Activated CD4-positive, alpha-beta T cell treated with anti-CD3 and anti-CD28 coated beads, Interleukin-10, Interleukin-2, amounts not matched to agents 100 ng/mL and 50 ng/mL, durations not matched to agents 16 hours and 8 hours (primary cell): Measurements from ENCODE around the gene C1QB.

ENCODE experiments used
- DNase-seq: peaks from one replicate; pipeline ENCODE4 v3.0.0-alpha.2; 2020

The C1QB gene, protein sequence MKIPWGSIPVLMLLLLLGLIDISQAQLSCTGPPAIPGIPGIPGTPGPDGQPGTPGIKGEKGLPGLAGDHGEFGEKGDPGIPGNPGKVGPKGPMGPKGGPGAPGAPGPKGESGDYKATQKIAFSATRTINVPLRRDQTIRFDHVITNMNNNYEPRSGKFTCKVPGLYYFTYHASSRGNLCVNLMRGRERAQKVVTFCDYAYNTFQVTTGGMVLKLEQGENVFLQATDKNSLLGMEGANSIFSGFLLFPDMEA

DNA sequence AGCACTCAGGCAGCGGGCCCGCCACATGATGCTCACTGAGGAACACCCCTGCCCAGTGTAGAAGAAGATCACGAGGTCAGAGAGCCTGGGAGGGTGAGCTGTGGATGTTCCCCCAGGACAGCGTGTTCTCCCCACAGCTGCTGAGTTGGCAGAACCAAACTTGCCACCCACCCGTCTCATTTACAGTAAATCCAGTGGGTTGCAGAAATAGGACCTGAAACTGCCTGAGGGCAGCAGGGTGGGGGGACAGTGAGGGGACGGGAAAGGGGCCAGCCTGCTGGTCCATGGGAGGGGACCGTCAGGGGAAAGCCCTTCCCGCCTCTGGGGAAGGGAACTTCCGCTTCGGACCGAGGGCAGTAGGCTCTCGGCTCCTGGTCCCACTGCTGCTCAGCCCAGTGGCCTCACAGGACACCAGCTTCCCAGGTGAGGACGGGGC lies at the start of gene C1QB:
Gene C1QB (plus strand): TSS at position 356 of the 436 bp plus-strand sequence. CDS start 6,227 bp downstream, outside the sequence.
- DNase-seq: no peak

DNA sequence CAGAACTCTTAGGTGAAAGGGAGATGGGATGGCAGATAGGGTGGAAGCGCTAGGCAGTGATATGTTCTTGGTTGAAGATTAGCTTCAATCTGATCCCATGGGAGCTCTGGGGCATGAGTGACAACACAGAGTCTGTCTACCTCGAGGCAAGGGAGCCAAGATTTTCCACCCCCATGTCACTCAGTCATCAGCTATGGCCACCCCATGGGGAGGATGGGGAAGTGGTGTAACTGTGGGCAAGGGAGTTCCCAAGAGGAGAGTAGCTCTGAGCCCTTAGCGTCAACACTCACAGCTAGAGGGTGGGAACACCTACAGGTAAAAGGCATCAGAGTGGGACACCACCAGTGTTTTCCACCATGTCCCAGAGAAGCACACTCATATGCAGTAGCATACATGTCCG lies 46.9 kb upstream of the C1QB start:
- no peak for DNase-seq

DNA sequence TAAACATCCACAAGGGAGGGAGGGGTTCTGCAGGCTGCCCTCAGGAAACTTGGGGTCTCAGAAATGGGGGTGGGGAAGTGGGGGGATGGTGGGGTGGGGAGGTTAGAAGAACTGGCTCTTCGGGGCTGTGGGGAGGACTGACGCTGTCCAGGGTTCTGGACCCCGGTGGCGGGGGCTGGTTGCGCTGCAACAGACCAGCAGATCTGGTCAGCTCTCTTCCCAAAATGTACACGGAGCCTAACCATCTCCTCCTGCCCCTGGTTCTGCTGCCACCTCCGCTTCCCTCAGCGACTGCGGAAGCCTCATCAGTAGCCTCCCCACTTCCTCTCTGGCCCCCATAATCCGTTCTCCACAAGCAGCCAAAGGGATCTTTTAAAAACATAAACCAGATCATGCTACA lies 45.9 kb upstream of the C1QB start:
- no peak for DNase-seq

DNA sequence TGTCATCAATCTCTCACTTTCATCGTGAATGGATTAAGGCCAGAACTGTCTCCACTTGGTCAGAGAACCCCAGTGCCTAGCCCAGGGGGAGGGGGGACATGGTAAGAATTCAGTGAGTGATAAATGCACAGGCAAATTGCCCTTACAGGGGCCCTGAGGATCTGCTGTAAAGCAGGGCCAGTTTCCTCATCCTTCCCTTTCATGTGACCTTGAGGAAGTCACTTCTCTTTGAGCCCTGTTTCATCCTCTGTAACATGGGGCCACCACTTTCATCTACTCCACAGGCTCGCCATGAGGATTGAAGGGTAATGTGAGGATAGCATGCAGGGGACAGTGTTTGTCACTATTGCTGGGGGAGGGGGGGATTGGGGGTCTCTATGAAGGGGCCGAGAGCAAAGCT lies 44.7 kb upstream of the C1QB start:
- no peak for DNase-seq

DNA sequence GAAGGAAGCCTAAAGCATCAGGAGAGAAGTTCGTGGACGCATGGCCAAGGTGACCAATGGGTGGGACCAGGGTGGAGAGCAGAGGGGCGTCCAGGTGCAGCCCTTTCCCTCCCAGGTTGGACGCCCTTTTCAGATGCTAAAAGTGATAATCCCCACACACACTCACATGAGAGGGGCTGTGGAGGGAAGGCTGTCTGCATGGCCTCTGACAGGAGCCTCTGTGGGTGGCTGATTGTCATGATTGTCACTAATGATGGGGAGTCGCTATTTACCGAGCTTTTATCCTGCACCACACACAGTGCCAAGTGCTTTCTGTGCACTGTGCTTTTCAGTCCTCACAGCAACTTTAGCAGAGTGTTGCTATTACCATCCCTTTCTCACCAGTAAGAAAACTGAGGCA lies 43.7 kb upstream of the C1QB start:
- DNase-seq: no peak

DNA sequence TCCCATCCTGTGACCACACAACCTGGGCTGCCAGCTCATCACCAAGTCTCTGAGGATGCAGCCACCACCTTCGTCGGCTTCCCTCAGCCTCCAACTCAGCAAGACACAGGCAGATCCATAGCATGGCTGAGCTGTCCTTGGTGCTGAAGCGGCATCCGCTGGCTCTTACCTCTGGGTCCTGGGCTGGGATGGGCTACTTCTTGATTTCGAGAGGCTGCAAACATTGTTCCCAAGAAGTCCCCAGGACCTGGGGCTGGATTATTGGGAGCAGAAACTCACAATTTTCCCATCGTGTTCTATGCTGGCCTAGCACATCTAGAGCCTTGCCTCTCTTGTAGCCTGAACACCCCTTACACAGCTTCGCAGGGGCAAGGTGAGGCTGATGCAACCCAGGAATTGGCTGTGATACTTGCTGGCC lies 41.5 kb upstream of the C1QB start:
- DNase-seq: peak; percentile 15

DNA sequence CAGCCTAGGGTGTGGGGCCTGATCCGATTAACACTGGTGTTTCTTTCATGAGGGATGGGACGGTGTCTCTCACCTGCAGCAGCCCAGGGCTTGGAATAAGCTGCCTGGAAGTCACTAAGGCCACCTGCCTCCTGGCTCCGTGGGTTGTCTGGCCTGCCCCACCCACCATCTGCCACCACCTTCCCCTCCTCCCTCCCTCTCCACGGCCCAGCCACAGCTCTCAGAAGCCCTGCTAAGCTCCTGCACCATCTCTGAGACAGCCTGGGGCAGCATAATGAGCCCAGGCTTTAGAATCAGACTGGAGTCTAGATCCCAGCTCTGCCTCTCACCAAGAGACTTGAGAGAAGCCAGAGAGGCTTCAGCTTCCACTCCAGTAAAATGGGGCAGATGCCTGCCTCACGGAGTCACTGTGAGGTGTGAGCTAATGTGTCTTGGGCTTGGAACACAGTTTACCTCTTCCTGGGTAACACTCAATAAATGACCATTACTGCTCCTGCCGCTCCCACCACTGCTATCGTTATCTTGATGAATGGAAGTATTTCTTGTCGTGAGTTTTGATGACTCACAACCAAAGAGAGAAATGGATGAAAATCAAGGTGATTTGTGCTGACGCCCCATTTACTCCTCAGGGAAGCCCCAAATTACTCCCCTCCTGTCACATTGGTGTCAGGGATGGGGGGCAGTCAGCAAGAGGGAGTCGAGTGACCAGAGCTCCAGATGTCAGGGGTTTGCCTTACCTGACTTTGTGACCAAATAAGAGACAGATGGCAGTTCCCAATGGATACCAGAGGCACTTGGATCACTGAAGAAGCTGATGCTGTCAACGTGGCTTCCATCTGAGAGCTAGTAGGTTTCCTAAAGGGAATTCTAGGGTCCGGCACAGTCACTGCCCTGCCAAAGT lies 40.1 kb upstream of the C1QB start:
- no peak for DNase-seq

DNA sequence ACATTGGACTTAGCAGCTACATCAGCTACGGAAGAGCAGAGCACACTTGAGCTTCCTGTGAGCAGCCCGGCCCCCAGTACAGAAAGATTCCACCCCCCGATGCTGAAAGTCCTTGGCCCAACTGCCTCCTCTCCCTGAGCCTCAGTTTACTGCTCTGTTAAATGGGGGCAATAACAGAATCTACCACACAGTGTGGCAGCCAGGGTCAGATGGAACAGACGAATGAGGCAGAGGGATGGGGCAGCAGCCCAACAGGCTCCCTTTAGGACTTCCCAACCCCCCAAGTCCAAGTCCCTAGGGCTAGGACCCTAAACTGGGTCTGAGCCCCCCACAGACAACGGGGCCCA lies 39.5 kb upstream of the C1QB start:
- DNase-seq: no peak

DNA sequence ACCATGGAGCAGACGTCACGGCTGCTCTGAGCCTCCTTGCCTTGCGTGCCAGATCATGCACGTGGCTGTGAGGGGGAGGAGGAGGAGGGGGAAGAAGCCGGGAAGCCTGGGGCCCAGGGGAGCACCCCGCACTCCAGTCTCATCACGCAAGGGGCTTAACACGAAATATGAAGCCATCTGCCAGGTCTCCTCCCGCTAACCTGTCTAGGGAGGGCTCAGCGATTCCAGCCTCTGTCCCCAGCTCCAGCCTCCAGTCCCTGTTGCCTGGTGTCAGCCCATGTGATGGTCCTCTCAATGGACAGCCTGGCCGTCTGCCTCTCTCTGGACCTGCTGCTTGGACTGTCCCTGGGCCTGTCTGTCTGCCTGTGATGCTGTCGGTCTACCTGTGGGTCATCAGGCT lies 39.1 kb upstream of the C1QB start:
- DNase-seq: no peak

DNA sequence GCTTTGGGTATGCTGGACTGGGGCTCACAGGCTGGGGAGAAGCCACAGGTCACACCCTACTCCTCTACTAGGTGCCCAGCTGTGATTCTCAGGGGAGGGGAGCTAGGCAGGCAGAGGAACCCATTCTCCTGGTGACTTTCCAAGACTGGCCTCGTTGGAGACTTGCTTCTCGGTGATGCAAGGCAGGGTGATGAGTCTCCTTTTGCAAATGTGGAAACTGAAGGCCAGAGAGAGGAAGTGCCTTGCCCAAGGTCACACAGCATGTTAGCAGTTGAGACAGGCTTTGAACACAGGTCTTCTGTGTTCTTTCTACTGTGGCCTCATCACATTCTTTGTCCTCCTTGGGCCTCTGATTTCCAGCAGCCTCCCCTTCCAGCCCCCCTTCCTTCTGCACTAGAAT lies 37.1 kb upstream of the C1QB start:
- DNase-seq: no peak

DNA sequence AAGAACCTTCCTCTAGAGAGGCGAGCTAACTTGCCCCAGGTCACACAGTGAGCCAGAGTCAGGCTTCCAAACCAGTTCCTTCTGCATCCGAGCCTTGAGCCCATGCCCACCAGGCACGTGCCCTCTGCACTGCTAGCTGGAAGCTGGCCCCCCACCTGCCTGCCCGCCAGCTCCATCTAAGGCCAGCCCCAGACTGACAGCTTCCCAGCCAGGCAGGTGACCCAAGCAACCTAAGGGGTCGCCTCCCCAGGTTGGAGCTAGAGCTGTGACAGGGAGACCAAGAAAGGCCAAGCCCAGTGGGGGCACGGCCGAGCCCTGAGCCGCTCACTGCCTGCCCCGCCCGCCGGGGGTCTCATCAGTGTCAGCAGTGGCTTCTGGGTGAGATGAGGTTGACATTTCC lies 36.5 kb upstream of the C1QB start:
- no peak for DNase-seq

DNA sequence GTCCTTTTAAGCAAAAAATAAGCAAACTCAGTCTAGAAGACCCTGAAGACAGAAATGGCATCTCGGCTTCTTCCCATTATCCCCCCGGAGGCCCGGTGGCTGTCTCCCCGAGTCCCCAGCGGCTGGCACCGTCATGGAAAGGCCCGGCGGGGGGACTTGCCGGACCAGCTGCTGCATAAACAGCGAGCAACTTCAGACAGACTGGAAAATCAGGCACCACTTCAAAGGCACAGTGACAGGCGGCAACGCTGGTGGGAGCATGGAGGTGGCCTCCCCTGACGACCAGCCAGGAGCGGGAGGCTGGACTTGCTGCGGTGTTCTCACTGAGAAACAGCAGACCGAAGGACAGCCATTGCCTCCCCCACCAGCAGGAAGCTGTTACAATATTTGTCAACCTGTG lies 35.0 kb upstream of the C1QB start:
- no peak for DNase-seq

DNA sequence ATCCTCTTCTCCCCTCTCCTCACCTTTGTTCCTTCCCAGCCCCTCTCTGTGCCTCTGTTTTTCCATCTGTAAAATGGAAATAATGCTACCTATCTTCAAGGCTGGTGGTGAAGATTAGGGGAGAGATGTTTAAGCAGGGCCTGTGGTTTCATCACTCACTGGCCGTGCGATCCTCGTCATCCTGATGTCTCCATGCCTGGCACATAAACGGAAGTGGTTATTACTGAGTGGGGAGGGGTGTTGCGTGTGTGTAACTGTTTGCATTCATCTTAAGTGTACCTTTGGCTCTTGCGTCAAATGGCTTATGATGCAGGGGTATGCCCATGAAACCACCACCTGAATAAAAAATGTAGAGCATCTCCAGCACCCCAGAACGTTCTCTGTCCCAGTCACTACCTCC lies 33.8 kb upstream of the C1QB start:
- DNase-seq: no peak

DNA sequence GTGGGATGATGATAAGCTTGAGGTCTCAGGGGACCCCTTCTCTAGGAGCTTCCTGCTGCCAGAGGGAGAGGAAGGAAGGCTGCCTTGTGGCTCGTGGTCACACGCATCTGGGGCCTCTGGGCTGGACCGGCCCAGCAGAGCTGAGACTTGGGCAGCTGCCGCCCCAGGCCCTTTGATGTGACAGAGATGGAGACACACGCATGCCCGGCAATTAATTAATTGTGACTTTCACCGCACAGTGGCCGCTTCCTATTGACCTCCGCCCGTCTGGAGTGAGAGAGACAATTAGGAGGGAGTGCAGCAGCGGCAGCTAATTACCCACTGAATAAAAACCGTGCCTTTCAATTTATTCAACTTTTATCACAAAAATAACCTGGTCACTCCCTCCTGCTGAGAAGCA lies 33.2 kb upstream of the C1QB start:
- no peak for DNase-seq

DNA sequence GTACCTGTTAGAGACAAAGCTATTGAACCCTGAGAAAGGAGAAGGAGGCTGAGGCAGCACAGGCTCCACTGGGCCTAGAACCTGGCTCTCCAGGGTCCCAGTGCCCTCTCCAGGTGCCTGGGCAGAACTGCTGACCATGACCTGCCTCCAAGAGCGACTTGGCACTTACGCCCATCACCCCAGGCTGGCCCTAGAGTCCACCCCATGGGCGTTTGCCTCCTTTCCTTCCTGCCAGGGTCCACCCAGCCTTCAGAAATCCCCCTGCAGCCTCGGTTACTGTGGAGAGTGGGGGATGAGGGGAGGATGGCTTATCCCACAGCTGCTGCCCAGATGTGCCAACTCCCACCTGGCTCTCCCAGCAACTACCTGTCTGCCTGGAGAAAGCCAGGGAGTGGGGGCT lies 31.3 kb upstream of the C1QB start:
- DNase-seq: no peak

DNA sequence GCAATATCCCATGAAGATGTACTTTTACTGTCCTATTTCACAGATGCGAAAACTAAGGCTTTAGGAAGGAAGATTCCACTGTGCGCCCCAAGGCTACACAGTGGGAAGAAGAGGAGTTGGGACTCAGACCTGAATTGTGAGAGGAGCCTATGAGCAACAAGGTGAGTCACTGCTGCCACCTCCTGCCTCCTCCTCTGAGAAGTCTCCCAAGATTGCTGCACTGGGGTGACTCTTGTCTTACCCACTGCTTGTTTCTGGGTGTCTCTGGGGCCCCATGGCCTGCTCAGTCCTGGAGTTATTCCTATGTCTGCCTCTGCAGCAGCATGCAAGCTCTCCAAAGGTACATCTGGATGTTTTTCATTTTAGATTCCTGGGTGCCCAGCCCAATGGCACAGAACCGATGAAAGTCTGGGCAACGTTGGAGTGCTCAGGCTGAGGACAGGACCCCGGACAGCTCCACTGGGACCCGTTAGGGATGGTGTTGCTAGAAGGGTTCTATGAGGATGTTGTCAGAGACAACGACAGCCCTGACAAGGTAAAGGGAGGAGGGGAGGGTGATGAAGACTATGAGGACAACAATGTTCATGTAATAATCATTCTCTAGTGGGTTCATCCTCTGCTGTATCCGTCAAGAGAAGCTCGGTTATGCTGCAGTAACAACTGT lies 27.6 kb upstream of the C1QB start:
- DNase-seq: no peak

DNA sequence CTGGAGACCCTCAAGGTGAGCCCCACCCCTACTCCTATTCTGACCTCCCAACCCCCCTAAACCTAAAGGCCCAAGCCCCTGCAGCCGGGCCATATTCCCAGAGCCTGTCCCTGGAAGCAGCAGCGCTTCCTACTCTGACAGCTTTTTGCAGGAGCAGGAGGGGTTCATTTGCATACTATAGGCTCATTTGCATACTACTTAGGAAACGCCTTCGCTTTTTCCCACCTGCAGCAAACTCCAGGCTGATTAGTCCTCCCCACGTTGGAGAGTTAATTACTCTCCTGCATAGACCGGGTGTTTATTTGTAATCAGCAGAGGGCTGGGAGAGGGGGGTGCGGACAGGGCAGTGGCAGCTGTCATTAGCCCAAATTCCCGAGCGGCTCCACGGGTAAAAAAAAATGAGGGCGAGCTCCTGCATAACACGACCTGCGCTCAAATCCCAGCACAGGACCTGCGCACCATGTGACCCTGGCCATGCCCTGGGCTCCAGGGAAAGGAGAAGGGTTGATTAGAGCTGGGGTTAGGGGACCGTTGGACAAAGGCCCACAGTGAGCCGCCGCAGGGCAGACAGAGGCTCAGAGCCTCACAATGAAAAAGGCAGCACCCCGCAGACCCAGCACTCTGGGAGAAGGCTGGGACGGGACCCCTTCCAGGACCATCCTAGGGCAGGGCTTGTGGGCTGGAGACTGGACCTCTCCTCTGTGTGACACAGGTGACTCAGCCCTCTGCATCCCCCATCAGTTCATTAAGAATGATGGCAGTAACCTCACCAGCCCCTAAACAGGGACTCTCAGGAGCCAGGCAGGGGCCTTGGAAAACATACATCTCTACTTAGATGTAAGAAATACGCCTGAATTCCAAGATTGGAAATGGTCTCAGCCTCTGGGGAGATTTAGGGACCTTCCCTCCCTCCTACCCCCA lies 26.5 kb upstream of the C1QB start:
- no peak for DNase-seq

DNA sequence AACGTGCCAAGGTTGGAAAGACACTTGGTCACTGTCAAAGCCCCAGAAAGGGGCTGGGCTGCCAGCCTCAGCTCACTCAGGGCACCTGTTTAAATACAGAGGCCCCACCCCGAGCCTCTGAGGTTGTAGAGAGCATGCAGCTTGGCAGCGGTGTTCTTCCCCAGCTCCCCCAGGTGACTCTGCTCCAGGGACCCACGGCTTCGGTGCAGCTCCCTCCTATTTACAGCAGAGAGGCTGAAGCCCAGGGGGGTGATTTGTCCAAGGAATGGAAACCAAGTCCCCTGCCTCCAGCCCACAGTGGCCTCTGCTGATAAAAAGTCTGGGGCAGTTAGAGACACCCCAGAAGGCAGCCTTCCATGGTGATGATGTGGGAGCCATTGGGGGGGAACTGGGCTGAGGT lies 25.7 kb upstream of the C1QB start:
- no peak for DNase-seq

DNA sequence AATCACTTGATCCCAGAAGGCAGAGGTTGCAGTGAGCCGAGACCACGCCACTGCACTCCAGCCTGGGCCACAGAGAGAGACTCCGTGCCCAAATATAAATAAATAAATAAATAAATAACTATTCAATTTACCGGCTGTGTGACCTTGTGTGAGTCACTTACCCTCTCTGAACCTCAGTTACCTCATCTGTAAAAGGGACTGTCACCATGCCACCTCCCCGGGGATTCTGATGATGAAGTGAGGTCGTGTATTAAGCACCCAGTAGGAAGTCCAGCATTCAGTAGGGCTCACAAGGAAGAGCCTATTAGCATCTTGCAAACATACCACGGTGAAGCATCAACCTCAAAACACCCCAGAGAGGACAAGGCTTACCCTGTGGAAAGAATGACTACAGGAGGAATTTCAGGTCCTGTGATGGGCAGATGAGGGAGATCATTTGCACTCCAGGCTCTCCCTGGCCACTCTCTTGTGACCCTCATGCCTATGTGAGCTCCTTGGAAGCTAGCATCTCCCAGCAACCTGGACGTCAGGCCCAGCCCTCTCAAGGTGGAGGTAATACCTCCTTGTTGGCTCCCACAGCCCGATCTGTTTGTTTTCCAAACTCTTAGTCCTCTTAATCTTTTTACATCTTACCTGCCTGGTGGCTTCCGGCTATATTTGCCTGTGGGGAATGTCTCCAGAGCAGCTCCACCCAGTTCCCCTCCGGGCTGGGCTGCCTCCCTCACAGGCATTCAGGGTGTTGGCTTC lies 24.2 kb upstream of the C1QB start:
- no peak for DNase-seq

DNA sequence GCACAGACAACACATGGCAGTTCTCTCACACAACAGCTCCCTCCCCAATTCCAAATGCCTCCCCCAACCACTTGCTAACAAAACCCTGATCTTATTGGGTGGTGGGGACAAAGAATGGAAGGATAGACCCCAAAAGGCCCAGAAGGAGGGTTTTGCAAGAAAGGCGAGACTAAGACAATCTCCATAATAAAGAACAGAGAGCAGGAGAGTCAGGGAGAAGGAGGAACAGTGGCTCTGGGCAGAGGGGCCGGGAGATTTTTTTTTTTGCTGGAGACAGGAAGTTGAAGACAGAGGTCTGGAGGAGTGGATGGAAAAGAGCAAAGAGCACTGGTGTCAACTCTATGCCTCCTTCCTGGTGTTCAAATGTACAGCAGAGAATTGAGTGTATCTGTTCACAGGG lies 23.1 kb upstream of the C1QB start:
- DNase-seq: no peak

DNA sequence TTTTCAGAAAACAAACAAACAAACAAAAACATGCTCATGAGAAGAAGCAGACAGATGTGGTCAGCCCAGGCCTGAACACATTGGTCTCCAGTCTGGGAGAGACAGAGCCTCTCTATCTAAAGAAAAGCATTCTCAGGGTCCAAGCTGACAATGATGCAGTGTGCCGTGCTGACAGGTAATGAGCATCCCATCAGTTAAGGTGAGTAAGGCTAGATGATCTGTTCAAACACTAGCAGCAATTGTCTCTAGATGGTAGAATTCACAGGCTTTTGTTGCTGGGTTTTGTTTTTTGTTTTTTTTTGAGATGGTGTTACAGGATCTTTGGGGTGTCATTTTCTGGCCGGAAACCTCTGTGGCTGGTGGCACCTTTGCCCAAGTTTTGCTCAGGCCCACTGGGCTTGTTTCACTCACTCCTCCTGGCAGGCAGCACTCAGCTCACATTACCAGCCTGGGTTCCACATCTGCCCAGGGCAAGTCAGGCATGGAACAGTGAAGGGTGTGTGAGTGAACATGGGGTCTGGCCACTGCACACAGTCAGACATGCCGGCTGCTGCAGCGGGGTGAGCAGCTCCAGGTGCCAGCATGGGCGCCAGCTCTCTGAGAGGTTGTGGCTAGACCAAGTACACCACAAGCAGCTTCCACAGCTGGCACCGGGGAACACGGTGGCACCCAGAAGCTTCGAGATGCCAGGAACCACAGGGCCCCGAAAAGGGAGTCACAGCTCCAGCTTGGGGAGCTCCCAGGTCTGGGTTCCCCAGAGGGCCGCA lies 19.2 kb upstream of the C1QB start:
- no peak for DNase-seq
